CD4-positive, CD25-positive, alpha-beta regulatory T cell (primary cell): ENCODE data around the gene LRRIQ4. TPM values are rescaled to one million over a fixed set of nuclear protein-coding genes. Genes with fewer than 3 reads are reported as not detected.

Experiments used
- ATAC-seq, 2 donors: fragments of 150-1000 bp; cut with Tn5 transposase; one replicate each; pipeline ENCODE4 v1.10.0; 2021; ENCODE audit warnings: low read depth in 2 of 2, moderate number of reproducible peaks in 2 of 2, moderate library complexity in 1 of 2
- DNase-seq, 3 donors: peaks; one replicate each; pipeline versions ENCODE4 v3.0.0 to v3.0.0-alpha.2; 2012 to 2022; ENCODE audit warnings: mixed read lengths in 1 of 3
- H3K27ac ChIP-seq: one replicate; pipeline ENCODE4 v1.7.0; 2013; ENCODE audit warnings: mild to moderate bottlenecking, low read length; ENCODE audit not compliant: insufficient read depth, poor library complexity, severe bottlenecking
- H3K27me3 ChIP-seq: one replicate; pipeline ENCODE4 v1.7.0; 2013; ENCODE audit warnings: low read length; ENCODE audit not compliant: control insufficient read depth, insufficient read depth
- H3K36me3 ChIP-seq: one replicate; pipeline ENCODE4 v1.7.0; 2013; ENCODE audit warnings: mild to moderate bottlenecking, low read length, moderate library complexity; ENCODE audit not compliant: control insufficient read depth, insufficient read depth
- H3K4me1 ChIP-seq: 2 replicates; pipeline ENCODE4 v1.7.0; 2013; ENCODE audit warnings: mild to moderate bottlenecking, low read length; ENCODE audit not compliant: insufficient read depth, control insufficient read depth, poor library complexity, severe bottlenecking
- H3K4me3 ChIP-seq: one replicate; pipeline ENCODE4 v1.7.0; 2013; ENCODE audit warnings: low read depth, mild to moderate bottlenecking, low read length, moderate library complexity
- H3K9me3 ChIP-seq, 2 experiments: 1 replicate in 1 of 2; 2 replicates in 1 of 2; pipeline ENCODE4 v1.7.0; 2013; ENCODE audit warnings: low read length in 2 of 2, mild to moderate bottlenecking in 1 of 2, moderate library complexity in 1 of 2; ENCODE audit not compliant: control insufficient read depth in 2 of 2
- H3K27ac Mint-ChIP-seq, 3 donors: one replicate each; pipeline ENCODE4 v1.8.0; 2020 to 2022; ENCODE audit warnings: mild to moderate bottlenecking in 3 of 3, mixed read lengths in 3 of 3, moderate library complexity in 2 of 3
- H3K27me3 Mint-ChIP-seq: one replicate; pipeline ENCODE4 v1.8.0; 2022; ENCODE audit warnings: mild to moderate bottlenecking, mixed read lengths
- H3K36me3 Mint-ChIP-seq: one replicate; pipeline ENCODE4 v1.8.0; 2020; ENCODE audit warnings: mixed read lengths
- H3K4me1 Mint-ChIP-seq, 4 donors: one replicate each; pipeline ENCODE4 v1.8.0; 2020 to 2022; ENCODE audit warnings: mixed read lengths in 4 of 4, mild to moderate bottlenecking in 1 of 4
- H3K4me3 Mint-ChIP-seq, 4 donors: one replicate each; pipeline ENCODE4 v1.8.0; 2020 to 2022; ENCODE audit warnings: mild to moderate bottlenecking in 4 of 4, mixed read lengths in 4 of 4, moderate library complexity in 3 of 4
- H3K9me3 Mint-ChIP-seq, 7 donors: one replicate each; pipeline ENCODE4 v1.8.0; 2020 to 2022; ENCODE audit warnings: mixed read lengths in 7 of 7, mild to moderate bottlenecking in 3 of 7, moderate library complexity in 2 of 7
- polyA plus RNA-seq, 4 donors: library from polyadenylated mRNA; unstranded; fragments of 300-500 nt; fragmentation: Illumina TruSeq; gene quantifications; one replicate each; pipeline ENCODE4 v1.2.3, GENCODE V29; 2021
- total RNA-seq: library from RNA; stranded (reverse); gene quantifications from one replicate; pipeline ENCODE4 v1.2.3, GENCODE V29; 2022

The LRRIQ4 gene
- total and polyA plus RNA-seq, 5 donors from 2014 or later = not detected

DNA sequence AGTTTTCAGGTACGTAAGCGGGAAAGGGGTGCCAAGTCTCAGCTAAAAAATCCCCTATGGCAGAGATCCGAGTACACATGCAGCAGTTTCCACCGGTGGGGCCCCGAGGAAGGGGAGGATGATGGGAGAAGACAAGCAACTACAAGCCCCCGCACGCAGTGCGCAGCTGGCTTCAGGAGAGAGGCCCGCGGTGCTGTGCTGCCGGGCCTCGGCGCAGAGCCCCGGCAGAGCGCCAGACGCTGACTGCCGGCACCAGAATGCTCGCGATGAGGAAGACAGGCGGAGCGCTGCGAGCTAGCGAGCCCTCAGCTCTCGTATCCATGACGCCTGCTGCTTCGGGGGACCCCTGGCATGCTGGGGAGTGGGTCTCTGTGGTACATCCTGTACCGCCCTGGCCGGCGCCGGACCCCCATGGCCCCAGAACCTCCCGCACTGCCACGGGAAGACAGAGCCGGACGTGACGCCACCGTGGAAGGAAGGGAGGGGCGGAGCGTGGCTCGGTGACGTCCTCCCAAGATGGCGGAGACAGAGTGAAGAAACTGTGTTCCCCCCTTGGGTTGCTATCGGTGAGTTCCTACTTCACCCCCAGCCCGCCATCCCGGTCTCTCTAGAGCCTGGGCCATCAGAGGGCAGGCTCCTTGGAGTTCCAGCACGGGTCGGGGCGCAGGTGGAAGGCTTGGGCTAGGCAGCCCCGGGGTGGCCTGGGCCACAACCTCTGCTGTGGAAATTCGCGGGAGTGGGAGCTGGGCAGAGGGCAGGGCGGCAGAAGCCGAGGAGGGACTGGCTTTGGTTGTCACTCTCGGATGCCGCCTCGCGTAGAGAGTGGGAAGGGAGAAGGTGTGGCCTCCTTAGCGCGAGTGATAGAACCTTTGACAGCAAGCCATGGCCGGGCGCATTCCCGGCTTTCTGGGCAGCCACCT is 39.5 kb upstream of the LRRIQ4 start, which contains the start of gene MYNN:
Gene MYNN, plus strand, starts transcription at position 500 of the 920 bp plus-strand sequence. CDS start 900 bp downstream, outside the sequence.
- Histone ChIP-seq H3K4me3 (peak within 1 kb of the TSS; percentile 99), H3K4me1 (peaks cover 44% of the 10 kb centered on the region), H3K36me3 (peaks cover 30% of the 10 kb centered on the region), H3K27me3 (no peaks in the 10 kb centered on the region), H3K27ac (peak within 1 kb of the TSS; percentile 99), H3K9me3 (no peaks in the 10 kb centered on the region)
- DNase-seq (peak; percentile 84 to 95 (median 92)), ATAC-seq (peak; percentile 88)
- peaks cover 23% of the 10 kb centered on the region for H3K36me3 Mint-ChIP-seq
- peaks cover 18% of the 10 kb centered on the region for H3K27me3 Mint-ChIP-seq
- peak within 1 kb of the TSS; percentile 95 to 99 (median 98) for H3K4me3 Mint-ChIP-seq
- peak within 1 kb of the TSS; percentile 98 to 100 (median 99) for H3K27ac Mint-ChIP-seq
- H3K9me3 Mint-ChIP-seq = peaks cover 0 to 10% (median under 1%) of the 10 kb centered on the region in 7 donors
- H3K4me1 Mint-ChIP-seq = peaks cover 18 to 65% (median 47%) of the 10 kb centered on the region in 4 donors

DNA sequence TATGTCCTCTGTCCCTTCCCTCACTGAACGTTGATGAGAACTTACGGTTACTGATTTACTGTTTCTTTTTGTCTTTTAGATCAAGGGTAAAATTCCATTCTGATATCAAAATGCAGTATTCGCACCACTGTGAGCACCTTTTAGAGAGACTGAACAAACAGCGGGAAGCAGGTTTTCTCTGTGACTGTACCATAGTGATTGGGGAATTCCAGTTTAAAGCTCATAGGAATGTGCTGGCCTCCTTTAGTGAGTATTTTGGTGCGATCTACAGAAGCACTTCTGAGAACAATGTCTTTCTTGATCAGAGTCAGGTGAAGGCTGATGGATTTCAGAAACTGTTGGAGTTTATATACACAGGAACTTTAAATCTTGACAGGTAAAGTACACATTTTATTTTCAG is 38.5 kb upstream of the LRRIQ4 start:
- peak overlapping the region; percentile 99 for H3K4me3 ChIP-seq
- H3K4me3 Mint-ChIP-seq = peak overlapping the region; percentile 95 to 99 (median 98)

GRCh38 chr3:169777822-169778221 is 34.8 kb upstream of the LRRIQ4 start:
- H3K4me3 ChIP-seq = no peak overlapping the region
- peaks cover 68% of the 10 kb centered on the region for H3K36me3 ChIP-seq
- Mint-ChIP-seq H3K27me3 (peaks cover 5% of the 10 kb centered on the region), H3K27ac (no peak overlapping the region), H3K4me3 (no peak overlapping the region), H3K4me1 (peaks cover 28 to 85% (median 64%) of the 10 kb centered on the region in 4 donors), H3K36me3 (peaks cover 49% of the 10 kb centered on the region), H3K9me3 (no peaks in the 10 kb centered on the region)
- H3K27me3 ChIP-seq = no peaks in the 10 kb centered on the region
- no peak overlapping the region for H3K27ac ChIP-seq
- no peaks in the 10 kb centered on the region for H3K9me3 ChIP-seq
- peaks cover 29% of the 10 kb centered on the region for H3K4me1 ChIP-seq
- ATAC-seq = no peak
- no peak for DNase-seq

More for the DNA sequence above, 38.5 kb upstream of the LRRIQ4 start:
- Histone ChIP-seq H3K27ac (peak overlapping the region; percentile 99), H3K9me3 (no peaks in the 10 kb centered on the region), H3K27me3 (no peaks in the 10 kb centered on the region), H3K36me3 (peaks cover 39% of the 10 kb centered on the region), H3K4me1 (peaks cover 44% of the 10 kb centered on the region)
- peak overlapping the region; percentile 48 to 100 (median 99) for H3K27ac Mint-ChIP-seq
- peaks cover 18% of the 10 kb centered on the region for H3K27me3 Mint-ChIP-seq
- peaks cover 18 to 70% (median 50%) of the 10 kb centered on the region in 4 donors for H3K4me1 Mint-ChIP-seq
- DNase-seq = no peak
- peaks cover 30% of the 10 kb centered on the region for H3K36me3 Mint-ChIP-seq
- H3K9me3 Mint-ChIP-seq = peaks cover 0 to 10% (median 0%) of the 10 kb centered on the region in 7 donors
- no peak for ATAC-seq

- peaks cover 87% of the 10 kb centered on the region for H3K36me3 ChIP-seq
- ATAC-seq (no peak), DNase-seq (peak in 1 of 3 donors; percentile 27)
- no peaks in the 10 kb centered on the region for H3K27me3 ChIP-seq
- H3K4me1 ChIP-seq = peaks cover 6% of the 10 kb centered on the region
- Mint-ChIP-seq H3K4me3 (no peak overlapping the region), H3K4me1 (peaks cover 22 to 58% (median 45%) of the 10 kb centered on the region in 4 donors), H3K36me3 (peaks cover 47% of the 10 kb centered on the region), H3K27ac (peak overlapping the region in 1 of 3 donors; percentile 56), H3K9me3 (no peaks in the 10 kb centered on the region), H3K27me3 (no peaks in the 10 kb centered on the region)
- no peak overlapping the region for H3K4me3 ChIP-seq
- no peak overlapping the region for H3K27ac ChIP-seq
- H3K9me3 ChIP-seq = no peaks in the 10 kb centered on the region
These were observed 31.9 kb upstream of the LRRIQ4 start for GRCh38 chr3:169780742-169781141.

DNA sequence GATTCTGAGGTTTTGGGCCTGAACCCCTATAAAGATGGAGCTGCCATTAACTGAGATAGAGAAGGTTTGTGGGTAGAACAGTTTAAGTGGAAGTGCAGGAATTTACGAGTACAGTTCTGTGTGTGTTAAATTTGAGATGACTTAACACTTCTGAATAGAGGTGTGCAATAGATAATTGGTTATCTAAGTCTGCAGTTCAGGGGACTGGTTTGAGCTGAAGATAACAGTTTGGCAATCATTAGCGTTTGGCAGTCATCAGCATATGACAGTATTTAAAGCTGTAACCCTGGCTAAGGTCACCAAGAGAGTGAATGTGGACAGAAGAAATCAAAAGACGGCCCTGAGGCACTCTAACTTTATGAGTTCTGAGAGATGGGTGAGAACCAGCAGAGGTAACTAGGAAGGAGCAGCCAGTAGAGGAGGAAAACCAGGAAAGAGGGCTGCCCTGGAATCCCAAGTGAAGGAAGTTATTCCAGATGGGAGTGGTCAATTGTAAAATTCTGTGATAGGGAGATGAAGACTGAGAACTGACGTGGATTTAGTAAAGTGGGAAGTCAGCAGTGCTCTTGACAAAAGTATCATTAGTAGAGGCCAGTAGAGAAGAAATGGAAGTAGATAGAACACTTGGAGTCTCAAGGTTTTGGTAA is 31.3 kb upstream of the LRRIQ4 start:
- no peak overlapping the region for H3K4me3 ChIP-seq

GRCh38 chr3:169787120-169787519 is 25.6 kb upstream of the LRRIQ4 start:
- Histone ChIP-seq H3K36me3 (peaks cover 70% of the 10 kb centered on the region), H3K27ac (no peak overlapping the region), H3K4me1 (no peaks in the 10 kb centered on the region), H3K4me3 (no peak overlapping the region), H3K9me3 (no peaks in the 10 kb centered on the region), H3K27me3 (no peaks in the 10 kb centered on the region)
- no peaks in the 10 kb centered on the region for H3K9me3 Mint-ChIP-seq
- peaks cover 6 to 8% (median 8%) of the 10 kb centered on the region in 4 donors for H3K4me1 Mint-ChIP-seq
- ATAC-seq (no peak), DNase-seq (no peak)
- H3K4me3 Mint-ChIP-seq = peak overlapping the region in 1 of 4 donors; percentile 83
- peaks cover 36% of the 10 kb centered on the region for H3K36me3 Mint-ChIP-seq
- H3K27ac Mint-ChIP-seq = no peak overlapping the region
- H3K27me3 Mint-ChIP-seq = no peaks in the 10 kb centered on the region

More for the DNA sequence above, 31.3 kb upstream of the LRRIQ4 start:
- Mint-ChIP-seq H3K4me1 (peaks cover 22 to 52% (median 41%) of the 10 kb centered on the region in 4 donors), H3K9me3 (no peaks in the 10 kb centered on the region), H3K36me3 (peaks cover 49% of the 10 kb centered on the region), H3K27me3 (no peaks in the 10 kb centered on the region), H3K27ac (peak overlapping the region in 2 of 3 donors; percentile 6 to 79), H3K4me3 (no peak overlapping the region)
- H3K4me1 ChIP-seq = peaks cover 6% of the 10 kb centered on the region
- no peaks in the 10 kb centered on the region for H3K9me3 ChIP-seq
- H3K27ac ChIP-seq = no peak overlapping the region
- H3K27me3 ChIP-seq = no peaks in the 10 kb centered on the region
- H3K36me3 ChIP-seq = peaks cover 87% of the 10 kb centered on the region
- DNase-seq (no peak), ATAC-seq (no peak)

- Mint-ChIP-seq H3K4me1 (peaks cover 1 to 5% (median 3%) of the 10 kb centered on the region in 4 donors), H3K27me3 (no peaks in the 10 kb centered on the region), H3K36me3 (peaks cover 33% of the 10 kb centered on the region), H3K4me3 (no peak overlapping the region), H3K9me3 (no peaks in the 10 kb centered on the region), H3K27ac (no peak overlapping the region)
- ATAC-seq = no peak
- Histone ChIP-seq H3K27me3 (no peaks in the 10 kb centered on the region), H3K9me3 (no peaks in the 10 kb centered on the region), H3K4me1 (no peaks in the 10 kb centered on the region), H3K36me3 (peaks cover 67% of the 10 kb centered on the region), H3K4me3 (no peak overlapping the region), H3K27ac (no peak overlapping the region)
- no peak for DNase-seq
These were observed 24.9 kb upstream of the LRRIQ4 start for GRCh38 chr3:169787791-169788190.
